H9 (cell line): ENCODE results near the gene IQCK. TPM values are rescaled to one million over a fixed set of nuclear protein-coding genes. Genes with fewer than 3 reads are reported as not detected.

Experiments used
- DNase-seq: peaks from one replicate; pipeline ENCODE4 v3.0.0-alpha.2; 2017
- H2AFZ ChIP-seq: one replicate; pipeline ENCODE4 v1.6.1; 2013; ENCODE audit warnings: mild to moderate bottlenecking, low read length, control low read depth, moderate library complexity
- H2AK5ac ChIP-seq: 2 replicates; pipeline ENCODE4 v1.6.1; 2013; ENCODE audit warnings: low read length, control low read depth, mixed read lengths; ENCODE audit not compliant: insufficient read length
- H2BK120ac ChIP-seq: one replicate; pipeline ENCODE4 v1.6.1; 2013; ENCODE audit warnings: low read depth, mild to moderate bottlenecking, low read length, control low read depth, inconsistent platforms; ENCODE audit not compliant: poor library complexity, severe bottlenecking
- H2BK12ac ChIP-seq: 2 replicates; pipeline ENCODE4 v1.6.1; 2013; ENCODE audit warnings: low read length, control low read depth, mixed read lengths, low read depth; ENCODE audit not compliant: insufficient read length
- H2BK15ac ChIP-seq: 2 replicates; pipeline ENCODE4 v1.6.1; 2013; ENCODE audit warnings: low read depth, low read length, control low read depth
- H2BK20ac ChIP-seq: one replicate; pipeline ENCODE4 v1.6.1; 2013; ENCODE audit warnings: low read depth, mild to moderate bottlenecking, low read length, control low read depth, inconsistent platforms; ENCODE audit not compliant: poor library complexity, severe bottlenecking
- H2BK5ac ChIP-seq: 2 replicates; pipeline ENCODE4 v1.6.1; 2013; ENCODE audit warnings: low read length, control low read depth, mixed read lengths; ENCODE audit not compliant: insufficient read length
- H3K14ac ChIP-seq: 2 replicates; pipeline ENCODE4 v1.6.1; 2013; ENCODE audit warnings: low read length, control low read depth; ENCODE audit not compliant: insufficient read depth
- H3K18ac ChIP-seq: 2 replicates; pipeline ENCODE4 v1.6.1; 2013; ENCODE audit warnings: low read depth, mild to moderate bottlenecking, mixed read lengths, low read length, control low read depth; ENCODE audit not compliant: insufficient read length
- H3K23ac ChIP-seq: 2 replicates; pipeline ENCODE4 v1.6.1; 2013; ENCODE audit warnings: low read length, control low read depth, mixed read lengths, low read depth; ENCODE audit not compliant: insufficient read length
- H3K23me2 ChIP-seq: 2 replicates; pipeline ENCODE4 v1.6.1; 2013; ENCODE audit warnings: low read depth, mild to moderate bottlenecking, mixed read lengths, low read length, control low read depth; ENCODE audit not compliant: insufficient read length, poor library complexity, severe bottlenecking
- H3K27ac ChIP-seq: 2 replicates; pipeline ENCODE4 v1.5.1; 2013; ENCODE audit warnings: low read length, control low read depth, mixed read lengths, low read depth; ENCODE audit not compliant: insufficient read length
- H3K27me3 ChIP-seq: 2 replicates; pipeline ENCODE4 v1.6.1; 2013; ENCODE audit warnings: low read length, control low read depth, inconsistent platforms; ENCODE audit not compliant: insufficient read depth
- H3K4ac ChIP-seq: 2 replicates; pipeline ENCODE4 v1.6.1; 2013; ENCODE audit warnings: low read depth, mild to moderate bottlenecking, control low read depth, inconsistent platforms, low read length, moderate library complexity
- H3K4me1 ChIP-seq: 2 replicates; pipeline ENCODE4 v1.6.1; 2013; ENCODE audit warnings: low read length, control low read depth, inconsistent platforms; ENCODE audit not compliant: insufficient read depth
- H3K4me2 ChIP-seq: 2 replicates; pipeline ENCODE4 v1.6.1; 2013; ENCODE audit warnings: low read length, control low read depth, mixed read lengths; ENCODE audit not compliant: insufficient read length, insufficient read depth
- H3K56ac ChIP-seq: 2 replicates; pipeline ENCODE4 v1.6.1; 2013; ENCODE audit warnings: low read depth, mild to moderate bottlenecking, mixed read lengths, low read length, control low read depth; ENCODE audit not compliant: insufficient read length
- H3K79me1 ChIP-seq: 2 replicates; pipeline ENCODE4 v1.6.1; 2013; ENCODE audit warnings: low read depth, mild to moderate bottlenecking, moderate library complexity, low read length, control low read depth, inconsistent platforms; ENCODE audit not compliant: insufficient read depth, poor library complexity, severe bottlenecking
- H3K79me2 ChIP-seq: 2 replicates; pipeline ENCODE4 v1.6.1; 2013; ENCODE audit warnings: low read length, control low read depth, inconsistent platforms; ENCODE audit not compliant: insufficient read depth
- H3K9ac ChIP-seq: 2 replicates; pipeline ENCODE4 v1.6.1; 2013; ENCODE audit warnings: low read length, control low read depth, mixed read lengths; ENCODE audit not compliant: insufficient read length; ENCODE audit errors: extremely low read depth
- H3K9me3 ChIP-seq: one replicate; pipeline ENCODE4 v1.6.1; 2013; ENCODE audit warnings: low read depth, low read length, inconsistent platforms; ENCODE audit not compliant: control insufficient read depth
- H3T11ph ChIP-seq: one replicate; pipeline ENCODE4 v1.6.1; 2013; ENCODE audit warnings: mild to moderate bottlenecking, low read length, control low read depth, inconsistent platforms
- H4K20me1 ChIP-seq: one replicate; pipeline ENCODE4 v1.6.1; 2013; ENCODE audit not compliant: control insufficient read depth, insufficient read length, insufficient read depth
- H4K5ac ChIP-seq: 2 replicates; pipeline ENCODE4 v1.6.1; 2013; ENCODE audit warnings: low read depth, mild to moderate bottlenecking, mixed read lengths, low read length, control low read depth; ENCODE audit not compliant: insufficient read length
- H4K8ac ChIP-seq: replicated peaks from 2 replicates; pipeline ENCODE4 v1.6.1; 2013; ENCODE audit warnings: low read length, control low read depth, mixed read lengths, low read depth; ENCODE audit not compliant: insufficient read length
- H4K91ac ChIP-seq: 2 replicates; pipeline ENCODE4 v1.6.1; 2013; ENCODE audit warnings: low read depth, mild to moderate bottlenecking, moderate library complexity, mixed read lengths, low read length, control low read depth; ENCODE audit not compliant: insufficient read length
- H3K27ac Mint-ChIP-seq, 3 experiments: 2 replicates in 2 of 3; 3 replicates in 1 of 3; pipeline ENCODE4 v1.8.0; 2020 to 2021; ENCODE audit warnings: mixed read lengths in 3 of 3, mild to moderate bottlenecking in 1 of 3, moderate library complexity in 1 of 3
- H3K27me3 Mint-ChIP-seq: 2 replicates; pipeline ENCODE4 v1.8.0; 2021; ENCODE audit warnings: low read depth, mild to moderate bottlenecking, moderate library complexity, mixed read lengths
- H3K36me3 Mint-ChIP-seq, 3 experiments: 2 replicates in 2 of 3; 3 replicates in 1 of 3; pipeline ENCODE4 v1.8.0; 2020 to 2021; ENCODE audit warnings: low read depth in 3 of 3, mixed read lengths in 3 of 3; ENCODE audit not compliant: insufficient read depth in 1 of 3
- H3K4me1 Mint-ChIP-seq, 2 experiments: 2 replicates each; pipeline ENCODE4 v1.8.0; 2020; ENCODE audit warnings: mixed read lengths in 2 of 2
- H3K4me3 Mint-ChIP-seq, 2 experiments: 2 replicates in 1 of 2; 3 replicates in 1 of 2; pipeline ENCODE4 v1.8.0; 2020 to 2021; ENCODE audit warnings: mild to moderate bottlenecking in 2 of 2, mixed read lengths in 2 of 2, moderate library complexity in 1 of 2
- H3K9me3 Mint-ChIP-seq, 2 experiments: 2 replicates in 1 of 2; 3 replicates in 1 of 2; pipeline ENCODE4 v1.8.0; 2020; ENCODE audit warnings: mild to moderate bottlenecking in 2 of 2, mixed read lengths in 2 of 2, moderate library complexity in 1 of 2
- WGBS: extraction: QIAGEN DNeasy Blood & Tissue Kit; methylation state at CpG from one replicate; pipeline ENCODE4 v1.1.7; 2013; ENCODE audit warnings: missing lambda C conversion rate, low lambda C conversion rate, mixed read lengths; ENCODE audit not compliant: insufficient read length; ENCODE audit errors: extremely low coverage; 5-methylcytosine and 5-hydroxymethylcytosine counted together
- total RNA-seq: library from RNA; stranded (reverse); gene quantifications from 2 replicates; pipeline ENCODE4 v1.2.1, GENCODE V29; 2021
- TF ChIP-seq, protein P1 (sequence below): fragments of 200-600 bp; sonication (generic); conservative IDR thresholded peaks from 3 replicates; pipeline ENCODE4 v1.8.0; 2021; ENCODE audit warnings: antibody characterized with exemption, mild to moderate bottlenecking

Gene IQCK
- total RNA-seq, 1 experiment from 2014 or later = 9.0 TPM

DNA sequence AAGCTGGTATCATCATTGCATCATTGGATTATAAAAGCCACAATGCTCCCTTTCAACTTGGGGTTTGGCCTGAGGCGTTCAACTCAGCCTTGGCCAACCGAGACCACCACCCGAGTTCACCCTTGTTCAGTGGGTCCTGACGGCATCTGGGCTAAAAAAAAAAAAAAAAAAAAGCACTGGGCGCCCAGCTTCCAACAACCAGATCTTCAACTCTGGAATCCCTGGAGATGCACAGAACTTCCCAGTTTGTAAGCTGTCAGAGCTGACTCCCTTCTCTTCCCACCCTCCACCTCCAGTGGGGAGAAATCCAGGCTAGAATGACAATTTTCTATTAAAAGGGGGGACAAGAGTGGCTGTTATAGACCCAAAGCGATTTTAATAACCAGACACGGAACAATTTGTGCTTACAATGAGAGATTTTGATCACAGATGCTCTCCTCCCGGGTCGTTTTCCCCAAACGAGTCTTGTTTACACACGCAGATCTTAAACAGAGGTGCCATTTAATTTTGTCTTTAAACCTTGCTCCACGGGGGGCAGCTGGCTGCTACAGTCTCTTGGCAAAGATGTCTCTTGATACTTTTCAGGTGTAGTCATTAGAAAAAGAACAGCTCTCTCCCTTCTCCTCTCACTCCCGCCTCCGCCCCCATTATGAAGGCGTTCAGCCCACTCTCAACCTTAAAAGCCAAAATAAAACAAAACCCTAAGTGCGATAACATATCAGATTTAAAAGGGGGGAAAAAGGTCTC lies 139.7 kb downstream of the IQCK start:
- no peak overlapping the region for H3T11ph ChIP-seq
- H2AFZ ChIP-seq = no peak overlapping the region
- H2BK120ac ChIP-seq = no peak overlapping the region
- H4K91ac ChIP-seq = no peak overlapping the region
- Mint-ChIP-seq H3K36me3 (peaks cover 38 to 56% (median 39%) of the 10 kb centered on the region in 3 experiments; a peak in 6 of 7 replicates), H3K9me3 (no peaks in the 10 kb centered on the region), H3K27me3 (no peaks in the 10 kb centered on the region; the same call in 1 of the 2 replicates), H3K4me1 (peaks cover 89 to 96% of the 10 kb centered on the region in 2 experiments), H3K27ac (peak overlapping the region; percentile 66 to 96 (median 93)), H3K4me3 (peak overlapping the region in 1 of 2 experiments; percentile 33; a peak in 2 of 5 replicates)
- no peak overlapping the region for H3K23ac ChIP-seq
- H3K27me3 ChIP-seq = no peaks in the 10 kb centered on the region
- TF ChIP-seq, protein P1, sequence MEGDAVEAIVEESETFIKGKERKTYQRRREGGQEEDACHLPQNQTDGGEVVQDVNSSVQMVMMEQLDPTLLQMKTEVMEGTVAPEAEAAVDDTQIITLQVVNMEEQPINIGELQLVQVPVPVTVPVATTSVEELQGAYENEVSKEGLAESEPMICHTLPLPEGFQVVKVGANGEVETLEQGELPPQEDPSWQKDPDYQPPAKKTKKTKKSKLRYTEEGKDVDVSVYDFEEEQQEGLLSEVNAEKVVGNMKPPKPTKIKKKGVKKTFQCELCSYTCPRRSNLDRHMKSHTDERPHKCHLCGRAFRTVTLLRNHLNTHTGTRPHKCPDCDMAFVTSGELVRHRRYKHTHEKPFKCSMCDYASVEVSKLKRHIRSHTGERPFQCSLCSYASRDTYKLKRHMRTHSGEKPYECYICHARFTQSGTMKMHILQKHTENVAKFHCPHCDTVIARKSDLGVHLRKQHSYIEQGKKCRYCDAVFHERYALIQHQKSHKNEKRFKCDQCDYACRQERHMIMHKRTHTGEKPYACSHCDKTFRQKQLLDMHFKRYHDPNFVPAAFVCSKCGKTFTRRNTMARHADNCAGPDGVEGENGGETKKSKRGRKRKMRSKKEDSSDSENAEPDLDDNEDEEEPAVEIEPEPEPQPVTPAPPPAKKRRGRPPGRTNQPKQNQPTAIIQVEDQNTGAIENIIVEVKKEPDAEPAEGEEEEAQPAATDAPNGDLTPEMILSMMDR = no peak
- H3K4me1 ChIP-seq = peaks cover 31% of the 10 kb centered on the region
- no peak overlapping the region for H4K5ac ChIP-seq
- no peak overlapping the region for H2BK12ac ChIP-seq
- DNase-seq = no peak
- H3K4ac ChIP-seq = no peak overlapping the region
- no peak overlapping the region for H2BK20ac ChIP-seq
- no peak overlapping the region for H2BK5ac ChIP-seq
- H3K18ac ChIP-seq = no peak overlapping the region
- no peaks in the 10 kb centered on the region for H3K79me2 ChIP-seq
- no peak overlapping the region for H3K14ac ChIP-seq
- no peak overlapping the region for H2BK15ac ChIP-seq
- no peak overlapping the region for H3K9ac ChIP-seq
- no peak overlapping the region for H4K8ac ChIP-seq
- no peaks in the 10 kb centered on the region for H3K79me1 ChIP-seq
- no peak overlapping the region for H3K4me2 ChIP-seq
- H3K9me3 ChIP-seq = no peaks in the 10 kb centered on the region
- no peak overlapping the region for H3K27ac ChIP-seq
- no peak overlapping the region for H2AK5ac ChIP-seq
- no peaks in the 10 kb centered on the region for H4K20me1 ChIP-seq
- no peaks in the 10 kb centered on the region for H3K23me2 ChIP-seq
- H3K56ac ChIP-seq = no peak overlapping the region
- WGBS = no CpG with 5 or more reads among the region's 16 CpGs
